GM19193 (cell line): ENCODE results near the gene CPNE4.

Source experiments
- POLR2A ChIP-seq: IDR thresholded peaks from 4 replicates; pipeline ENCODE4 v1.6.1; 2011; ENCODE audit not compliant: insufficient read depth, insufficient read length; ENCODE audit errors: extremely low read depth

Gene CPNE4

GRCh38 chr3:131925571-131925970 lies 109.2 kb downstream of the CPNE4 start:
- TF ChIP-seq POLR2A, result no peak

- TF ChIP-seq POLR2A, result no peak
Observed at GRCh38 chr3:131922356-131922755, 112.5 kb downstream of the CPNE4 start.

- no peak for TF ChIP-seq POLR2A
Observed at GRCh38 chr3:131917006-131917405, 117.8 kb downstream of the CPNE4 start.

GRCh38 chr3:131914090-131914691 lies 120.6 kb downstream of the CPNE4 start:
- no peak for TF ChIP-seq POLR2A

- TF ChIP-seq POLR2A, result no peak
Observed at GRCh38 chr3:131912255-131912654, 122.6 kb downstream of the CPNE4 start.

- no peak for TF ChIP-seq POLR2A
Observed at GRCh38 chr3:131907796-131908195, 127.0 kb downstream of the CPNE4 start.

GRCh38 chr3:131903988-131904415 lies 130.8 kb downstream of the CPNE4 start:
- TF ChIP-seq POLR2A, result no peak

GRCh38 chr3:131901686-131902085 lies 133.1 kb downstream of the CPNE4 start:
- no peak for TF ChIP-seq POLR2A

GRCh38 chr3:131900891-131901290 lies 133.9 kb downstream of the CPNE4 start:
- TF ChIP-seq POLR2A, result no peak

GRCh38 chr3:131899021-131899420 lies 135.8 kb downstream of the CPNE4 start:
- no peak for TF ChIP-seq POLR2A

GRCh38 chr3:131898346-131898745 lies 136.5 kb downstream of the CPNE4 start:
- TF ChIP-seq POLR2A, result no peak

GRCh38 chr3:131896285-131896684 lies 138.5 kb downstream of the CPNE4 start:
- TF ChIP-seq POLR2A, result no peak

- no peak for TF ChIP-seq POLR2A
Observed at GRCh38 chr3:131895766-131896165, 139.0 kb downstream of the CPNE4 start.

- no peak for TF ChIP-seq POLR2A
Observed at GRCh38 chr3:131892331-131892730, 142.5 kb downstream of the CPNE4 start.

GRCh38 chr3:131883711-131884407 lies 151.0 kb downstream of the CPNE4 start:
- no peak for TF ChIP-seq POLR2A

- TF ChIP-seq POLR2A, result no peak
Observed at GRCh38 chr3:131883086-131883485, 151.7 kb downstream of the CPNE4 start.
